Esophagus muscularis mucosa (tissue), 3 donors: ENCODE measurements around the gene TLR2.

Experiments
- POLR2A ChIP-seq: fragments of 450-650 bp; IDR thresholded peaks from one replicate; pipeline ENCODE4 v1.6.1; 2017; ENCODE audit warnings: antibody characterized with exemption, moderate library complexity, mild to moderate bottlenecking, low read depth
- TF ChIP-seq, protein P1 (sequence below), 3 experiments: fragments of 200-600 bp in 2 of 3; fragments of 450-650 bp in 1 of 3; sonication (generic) in 2 of 3; IDR thresholded peaks; one replicate each; pipeline ENCODE4 v1.5.1; 2017 to 2019; ENCODE audit warnings: antibody characterized with exemption in 3 of 3, mild to moderate bottlenecking in 2 of 3, moderate library complexity in 1 of 3

GRCh38 chr4:153645183-153645582, 38.9 kb upstream of the TLR2 start:
- TF ChIP-seq POLR2A = no peak
- TF ChIP-seq, protein P1, sequence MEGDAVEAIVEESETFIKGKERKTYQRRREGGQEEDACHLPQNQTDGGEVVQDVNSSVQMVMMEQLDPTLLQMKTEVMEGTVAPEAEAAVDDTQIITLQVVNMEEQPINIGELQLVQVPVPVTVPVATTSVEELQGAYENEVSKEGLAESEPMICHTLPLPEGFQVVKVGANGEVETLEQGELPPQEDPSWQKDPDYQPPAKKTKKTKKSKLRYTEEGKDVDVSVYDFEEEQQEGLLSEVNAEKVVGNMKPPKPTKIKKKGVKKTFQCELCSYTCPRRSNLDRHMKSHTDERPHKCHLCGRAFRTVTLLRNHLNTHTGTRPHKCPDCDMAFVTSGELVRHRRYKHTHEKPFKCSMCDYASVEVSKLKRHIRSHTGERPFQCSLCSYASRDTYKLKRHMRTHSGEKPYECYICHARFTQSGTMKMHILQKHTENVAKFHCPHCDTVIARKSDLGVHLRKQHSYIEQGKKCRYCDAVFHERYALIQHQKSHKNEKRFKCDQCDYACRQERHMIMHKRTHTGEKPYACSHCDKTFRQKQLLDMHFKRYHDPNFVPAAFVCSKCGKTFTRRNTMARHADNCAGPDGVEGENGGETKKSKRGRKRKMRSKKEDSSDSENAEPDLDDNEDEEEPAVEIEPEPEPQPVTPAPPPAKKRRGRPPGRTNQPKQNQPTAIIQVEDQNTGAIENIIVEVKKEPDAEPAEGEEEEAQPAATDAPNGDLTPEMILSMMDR (IDR thresholded peaks at IDR 0.05) = no peak
